ENCODE results near the gene AP4M1.

- TF ChIP-seq CTCF (IDR thresholded peaks at IDR 0.05) = no peak
- TF ChIP-seq POLR2A (IDR thresholded peaks at IDR 0.05) = no peak
- TF ChIP-seq POLR2AphosphoS5 (IDR thresholded peaks at IDR 0.05) = no peak
Observed at GRCh38 chr7:100109521-100110163, 8.2 kb downstream of the AP4M1 start.

Data from breast epithelium (tissue), 3 donors.